Progenitor cell of endocrine pancreas (in vitro differentiated cells): Measurements from ENCODE around the gene RAB32. TPM values are rescaled to one million over a fixed set of nuclear protein-coding genes. Genes with fewer than 3 reads are reported as not detected.

ENCODE experiments used
- DNase-seq: peaks from one replicate; pipeline ENCODE4 v3.0.0; 2021; ENCODE audit warnings: low spot score; ENCODE audit not compliant: unreplicated experiment
- H3K27ac Mint-ChIP-seq: 2 replicates; pipeline ENCODE4 v1.8.0; 2021; ENCODE audit warnings: mild to moderate bottlenecking, moderate library complexity, mixed read lengths
- H3K27me3 Mint-ChIP-seq: 2 replicates; pipeline ENCODE4 v1.8.0; 2021; ENCODE audit warnings: mixed read lengths
- H3K36me3 Mint-ChIP-seq: 2 replicates; pipeline ENCODE4 v1.8.0; 2022; ENCODE audit warnings: mixed read lengths; ENCODE audit not compliant: insufficient read depth
- H3K4me1 Mint-ChIP-seq: 2 replicates; pipeline ENCODE4 v1.8.0; 2021; ENCODE audit warnings: low read depth, mixed read lengths
- H3K4me3 Mint-ChIP-seq: 2 replicates; pipeline ENCODE4 v1.8.0; 2021; ENCODE audit warnings: low read depth, mild to moderate bottlenecking, moderate library complexity, mixed read lengths
- H3K9me3 Mint-ChIP-seq: 2 replicates; pipeline ENCODE4 v1.8.0; 2021; ENCODE audit warnings: low read depth, mixed read lengths
- CTCF ChIP-seq: fragments of 200-600 bp; sonication (generic); IDR thresholded peaks from one replicate; pipeline ENCODE4 v1.5.0; 2021; ENCODE audit warnings: antibody characterized with exemption, mild to moderate bottlenecking; ENCODE audit not compliant: unreplicated experiment
- total RNA-seq: library from RNA; stranded (reverse); gene quantifications from 2 replicates; pipeline ENCODE4 v1.2.1, GENCODE V29; 2021

The RAB32 gene
- total RNA-seq, 1 donor from 2014 or later, result 19.1 TPM

- Mint-ChIP-seq H3K9me3 (no peaks in the 10 kb centered on the region), H3K27me3 (no peaks in the 10 kb centered on the region)
These were observed 48.8 kb downstream of the RAB32 start for GRCh38 chr6:146592451-146592850.

GRCh38 chr6:146593986-146594385 is 50.4 kb downstream of the RAB32 start:
- Mint-ChIP-seq H3K36me3 (no peaks in the 10 kb centered on the region), H3K27me3 (no peaks in the 10 kb centered on the region), H3K4me1 (peaks cover 7% of the 10 kb centered on the region), H3K4me3 (no peak overlapping the region), H3K27ac (no peak overlapping the region), H3K9me3 (no peaks in the 10 kb centered on the region)
- no peak for TF ChIP-seq CTCF
- no peak for DNase-seq

More at GRCh38 chr6:146592451-146592850, 48.8 kb downstream of the RAB32 start:
- no peak overlapping the region for H3K27ac Mint-ChIP-seq
- DNase-seq, result no peak
- H3K4me3 Mint-ChIP-seq, result no peak overlapping the region
- TF ChIP-seq CTCF, result no peak
- H3K36me3 Mint-ChIP-seq, result no peaks in the 10 kb centered on the region
- peaks cover 2% of the 10 kb centered on the region for H3K4me1 Mint-ChIP-seq

GRCh38 chr6:146594495-146594894 is 50.9 kb downstream of the RAB32 start:
- H3K4me3 Mint-ChIP-seq, result no peak overlapping the region
- peaks cover 9% of the 10 kb centered on the region for H3K4me1 Mint-ChIP-seq
- H3K27me3 Mint-ChIP-seq, result no peaks in the 10 kb centered on the region
- no peaks in the 10 kb centered on the region for H3K9me3 Mint-ChIP-seq
- TF ChIP-seq CTCF, result no peak
- no peaks in the 10 kb centered on the region for H3K36me3 Mint-ChIP-seq
- no peak overlapping the region for H3K27ac Mint-ChIP-seq
- DNase-seq, result no peak

GRCh38 chr6:146595972-146596731 is 52.5 kb downstream of the RAB32 start:
- Mint-ChIP-seq H3K27ac (no peak overlapping the region), H3K4me1 (peaks cover 9% of the 10 kb centered on the region), H3K36me3 (no peaks in the 10 kb centered on the region), H3K9me3 (no peaks in the 10 kb centered on the region), H3K27me3 (no peaks in the 10 kb centered on the region), H3K4me3 (no peak overlapping the region)
- no peak for DNase-seq
- no peak for TF ChIP-seq CTCF

GRCh38 chr6:146598772-146599405 is 55.3 kb downstream of the RAB32 start, which contains the start of gene ADGB:
Gene ADGB (plus strand): TSS chr6:146598972. CDS start chr6:146599041, 69 bp downstream.
- Mint-ChIP-seq H3K4me1 (peaks cover 6% of the 10 kb centered on the region), H3K36me3 (no peaks in the 10 kb centered on the region), H3K27ac (no peak within 1 kb of the TSS), H3K9me3 (no peaks in the 10 kb centered on the region), H3K4me3 (peak within 1 kb of the TSS; percentile 68), H3K27me3 (no peaks in the 10 kb centered on the region)
- no peak for TF ChIP-seq CTCF
- DNase-seq, result peak; percentile 61
